Naive thymus-derived CD8-positive, alpha-beta T cell (primary cell): ENCODE results near the gene FAM163A. TPM values are rescaled to one million over a fixed set of nuclear protein-coding genes. Genes with fewer than 3 reads are reported as not detected.
A peak's percentile ranks its signal among the peaks of the same experiment; 100 is the strongest.
"Not testable (repeated sequence)": the region's sequence is repeated elsewhere in the genome, so short reads cannot be mapped to it uniquely, and the experiment has no call there.

Source experiments
- ATAC-seq, 2 donors: fragments of 150-1000 bp; cut with Tn5 transposase in 1 of 2; sonication (Bioruptor Pico), chemical (Tn5 transposase) in 1 of 2; 1 replicate in 1 of 2; 2 replicates in 1 of 2; pipeline ENCODE4 v1.10.0; 2021; ENCODE audit warnings: mild to moderate bottlenecking in 2 of 2, moderate library complexity in 2 of 2
- POLR2A ChIA-PET: fragments of 350-600 bp; sonication (Branson Sonifier 250); formaldehyde crosslinking; loops from one replicate; lab custom pipeline; 2021; ENCODE audit warnings: antibody characterized with exemption; lab: Charles Lee
- DNase-seq, 10 donors: peaks; one replicate each; pipeline versions ENCODE4 v3.0.0 to v3.0.0-alpha.2; 2020 to 2022
- H3K27ac Mint-ChIP-seq, 10 donors: one replicate each; pipeline ENCODE4 v1.8.0; 2020 to 2022; ENCODE audit warnings: mild to moderate bottlenecking in 10 of 10, mixed read lengths in 10 of 10, moderate library complexity in 4 of 10, inconsistent platforms in 1 of 10
- H3K27me3 Mint-ChIP-seq, 5 donors: one replicate each; pipeline ENCODE4 v1.8.0; 2021 to 2022; ENCODE audit warnings: mixed read lengths in 5 of 5
- H3K36me3 Mint-ChIP-seq, 3 donors: one replicate each; pipeline ENCODE4 v1.8.0; 2020 to 2022; ENCODE audit warnings: mixed read lengths in 3 of 3, mild to moderate bottlenecking in 2 of 3, inconsistent platforms in 1 of 3
- H3K4me1 Mint-ChIP-seq, 4 donors: one replicate each; pipeline ENCODE4 v1.8.0; 2021 to 2022; ENCODE audit warnings: mixed read lengths in 4 of 4
- H3K4me3 Mint-ChIP-seq, 10 donors: one replicate each; pipeline ENCODE4 v1.8.0; 2020 to 2022; ENCODE audit warnings: mild to moderate bottlenecking in 10 of 10, mixed read lengths in 10 of 10, moderate library complexity in 6 of 10, inconsistent platforms in 1 of 10
- H3K9me3 Mint-ChIP-seq, 9 donors: one replicate each; pipeline ENCODE4 v1.8.0; 2020 to 2022; ENCODE audit warnings: mixed read lengths in 9 of 9, mild to moderate bottlenecking in 3 of 9, inconsistent platforms in 1 of 9, moderate library complexity in 1 of 9
- polyA plus RNA-seq, 3 donors: library from polyadenylated mRNA; unstranded; fragments of 300-500 nt; fragmentation: Illumina TruSeq; gene quantifications; one replicate each; pipeline ENCODE4 v1.2.3, GENCODE V29; 2021
- total RNA-seq, 8 experiments: library from RNA in 2 of 8; stranded (reverse) in 2 of 8; gene quantifications; one replicate each; pipeline ENCODE4 v1.2.3 and lab custom pipeline; 2021 to 2026

FAM163A gene
- total and polyA plus RNA-seq, 5 experiments from 2014 or later = not detected

- DNase-seq = no peak
- ATAC-seq = no peak
- peak overlapping the region in 2 of 10 donors; percentile 15 to 69 for H3K27ac Mint-ChIP-seq
- peaks cover 0 to under 1% (median 0%) of the 10 kb centered on the region in 4 donors for H3K4me1 Mint-ChIP-seq
- H3K9me3 Mint-ChIP-seq = no peaks in the 10 kb centered on the region
- H3K36me3 Mint-ChIP-seq = no peaks in the 10 kb centered on the region
- POLR2A ChIA-PET = interaction anchor here (0.8 kb wide), 1 partner anchor 8 kb away, joined by 3 read pairs; no protein-coding TSS in a partner anchor
- H3K27me3 Mint-ChIP-seq = peaks cover 0 to 2% (median 0%) of the 10 kb centered on the region in 5 donors
- H3K4me3 Mint-ChIP-seq = no peak overlapping the region
Observed at GRCh38 chr1:179823693-179824092, 80.6 kb downstream of the FAM163A start.

- H3K4me3 Mint-ChIP-seq = no peak overlapping the region
- no peaks in the 10 kb centered on the region for H3K9me3 Mint-ChIP-seq
- DNase-seq (peak in 1 of 10 donors; percentile 56), ATAC-seq (no peak)
- peaks cover 0 to 2% (median 0%) of the 10 kb centered on the region in 4 donors for H3K4me1 Mint-ChIP-seq
- POLR2A ChIA-PET = interaction anchor here (0.8 kb wide), 1 partner anchor 9 kb away, joined by 3 read pairs; no protein-coding TSS in a partner anchor
- peaks cover 0 to 2% (median 0%) of the 10 kb centered on the region in 5 donors for H3K27me3 Mint-ChIP-seq
- H3K36me3 Mint-ChIP-seq = no peaks in the 10 kb centered on the region
- H3K27ac Mint-ChIP-seq = peak overlapping the region in 1 of 10 donors; percentile 60
Observed at GRCh38 chr1:179824265-179824664, 81.2 kb downstream of the FAM163A start.

GRCh38 chr1:179825206-179825605 is 82.1 kb downstream of the FAM163A start:
- DNase-seq = no peak
- Mint-ChIP-seq H3K4me1 (peaks cover 0 to 2% (median under 1%) of the 10 kb centered on the region in 4 donors), H3K36me3 (no peaks in the 10 kb centered on the region), H3K27me3 (peaks cover 0 to 2% (median 0%) of the 10 kb centered on the region in 5 donors), H3K4me3 (no peak overlapping the region), H3K9me3 (no peaks in the 10 kb centered on the region), H3K27ac (peak overlapping the region in 1 of 10 donors; percentile 24)
- no peak for ATAC-seq
- POLR2A ChIA-PET = no interaction called here

- DNase-seq (no peak), ATAC-seq (no peak)
- Mint-ChIP-seq H3K4me3 (no peak overlapping the region), H3K9me3 (no peaks in the 10 kb centered on the region), H3K27ac (peak overlapping the region in 3 of 10 donors; percentile 24 to 72 (median 29)), H3K27me3 (peaks cover 0 to 2% (median 0%) of the 10 kb centered on the region in 5 donors), H3K36me3 (no peaks in the 10 kb centered on the region), H3K4me1 (peaks cover 6 to 8% (median 6%) of the 10 kb centered on the region in 4 donors)
- POLR2A ChIA-PET = no interaction called here
Observed at GRCh38 chr1:179825798-179826460, 82.8 kb downstream of the FAM163A start.

GRCh38 chr1:179826626-179827280 is 83.7 kb downstream of the FAM163A start:
- POLR2A ChIA-PET = interaction anchor here (1.1 kb wide), 1 partner anchor 7 kb away, joined by 3 read pairs; no protein-coding TSS in a partner anchor
- H3K4me1 Mint-ChIP-seq = peaks cover 15 to 16% (median 15%) of the 10 kb centered on the region in 4 donors
- H3K27ac Mint-ChIP-seq = peak overlapping the region in 2 of 10 donors; percentile 11 to 51
- ATAC-seq (no peak), DNase-seq (no peak)
- no peaks in the 10 kb centered on the region for H3K9me3 Mint-ChIP-seq
- peaks cover 0 to 2% (median 0%) of the 10 kb centered on the region in 5 donors for H3K27me3 Mint-ChIP-seq
- H3K4me3 Mint-ChIP-seq = no peak overlapping the region
- no peaks in the 10 kb centered on the region for H3K36me3 Mint-ChIP-seq

GRCh38 chr1:179828554-179829110 is 85.5 kb downstream of the FAM163A start:
- POLR2A ChIA-PET = no interaction called here
- no peak overlapping the region for H3K4me3 Mint-ChIP-seq
- H3K27me3 Mint-ChIP-seq = peaks cover 0 to 2% (median 0%) of the 10 kb centered on the region in 5 donors
- no peak for DNase-seq
- no peaks in the 10 kb centered on the region for H3K36me3 Mint-ChIP-seq
- H3K4me1 Mint-ChIP-seq = peaks cover 20 to 27% (median 23%) of the 10 kb centered on the region in 4 donors
- no peak overlapping the region for H3K27ac Mint-ChIP-seq
- no peak for ATAC-seq
- H3K9me3 Mint-ChIP-seq = no peaks in the 10 kb centered on the region

- ATAC-seq (no peak), DNase-seq (no peak)
- peak overlapping the region; percentile 32 to 87 (median 78) for H3K27ac Mint-ChIP-seq
- peak overlapping the region; percentile 16 to 81 (median 68) for H3K4me3 Mint-ChIP-seq
- H3K27me3 Mint-ChIP-seq = peaks cover 0 to 2% (median 0%) of the 10 kb centered on the region in 5 donors
- POLR2A ChIA-PET = interaction anchor here (0.6 to 2.9 kb wide), 5 partner anchors 15 to 117 kb away, joined by 3 to 17 read pairs (median 5); partner anchors contain the start of gene TOR1AIP1
- H3K9me3 Mint-ChIP-seq = no peaks in the 10 kb centered on the region
- H3K36me3 Mint-ChIP-seq = peaks cover 0 to 5% (median 4%) of the 10 kb centered on the region in 3 donors
- peaks cover 20 to 27% (median 23%) of the 10 kb centered on the region in 4 donors for H3K4me1 Mint-ChIP-seq
Observed at GRCh38 chr1:179831225-179831624, 88.1 kb downstream of the FAM163A start.

- H3K4me3 Mint-ChIP-seq = peak overlapping the region; percentile 41 to 81 (median 68)
- H3K27me3 Mint-ChIP-seq = peaks cover 0 to under 1% (median 0%) of the 10 kb centered on the region in 5 donors
- peaks cover 20 to 27% (median 23%) of the 10 kb centered on the region in 4 donors for H3K4me1 Mint-ChIP-seq
- H3K9me3 Mint-ChIP-seq = no peaks in the 10 kb centered on the region
- DNase-seq (peak in 3 of 10 donors; percentile 42 to 65 (median 62)), ATAC-seq (peak; percentile 78 to 86)
- POLR2A ChIA-PET = interaction anchor here (0.6 to 2.9 kb wide), 6 partner anchors 16 to 117 kb away, joined by 3 to 17 read pairs (median 4); partner anchors contain the start of gene TOR1AIP1
- peak overlapping the region; percentile 61 to 87 (median 78) for H3K27ac Mint-ChIP-seq
- peaks cover 0 to 5% (median 4%) of the 10 kb centered on the region in 3 donors for H3K36me3 Mint-ChIP-seq
Observed at GRCh38 chr1:179831852-179832699, 89.0 kb downstream of the FAM163A start.

- POLR2A ChIA-PET = interaction anchor here (1.5 kb wide), 1 partner anchor 22 kb away, joined by 6 read pairs; no protein-coding TSS in a partner anchor
- H3K4me3 Mint-ChIP-seq, H3K27ac Mint-ChIP-seq, H3K27me3 Mint-ChIP-seq, H3K9me3 Mint-ChIP-seq, ATAC-seq, DNase-seq: not testable (repeated sequence)
- Mint-ChIP-seq H3K36me3 (peaks cover 0 to 15% (median 4%) of the 10 kb centered on the region in 3 donors), H3K4me1 (peaks cover 6 to 11% (median 6%) of the 10 kb centered on the region in 4 donors)
Observed at GRCh38 chr1:179836686-179837445, 93.8 kb downstream of the FAM163A start.

GRCh38 chr1:179840107-179840506 is 97.0 kb downstream of the FAM163A start:
- no peak overlapping the region for H3K27ac Mint-ChIP-seq
- H3K4me3 Mint-ChIP-seq = no peak overlapping the region
- peaks cover 0 to 5% (median under 1%) of the 10 kb centered on the region in 4 donors for H3K4me1 Mint-ChIP-seq
- no peaks in the 10 kb centered on the region for H3K9me3 Mint-ChIP-seq
- ATAC-seq = no peak
- DNase-seq = no peak
- no peaks in the 10 kb centered on the region for H3K27me3 Mint-ChIP-seq
- H3K36me3 Mint-ChIP-seq = peaks cover 0 to 31% (median 9%) of the 10 kb centered on the region in 3 donors
- POLR2A ChIA-PET = interaction anchor here (0.6 kb wide), 1 partner anchor 661 kb away, joined by 3 read pairs; no protein-coding TSS in a partner anchor

- no peak for ATAC-seq
- no peaks in the 10 kb centered on the region for H3K27me3 Mint-ChIP-seq
- no peaks in the 10 kb centered on the region for H3K9me3 Mint-ChIP-seq
- no peak overlapping the region for H3K4me3 Mint-ChIP-seq
- DNase-seq = no peak
- peaks cover 0 to 8% (median 3%) of the 10 kb centered on the region in 4 donors for H3K4me1 Mint-ChIP-seq
- POLR2A ChIA-PET = no interaction called here
- peaks cover 0 to 80% (median 41%) of the 10 kb centered on the region in 3 donors for H3K36me3 Mint-ChIP-seq
- H3K27ac Mint-ChIP-seq = no peak overlapping the region
Observed at GRCh38 chr1:179848233-179848632, 105.1 kb downstream of the FAM163A start.
